Measurements from ENCODE around the gene KBTBD4.

GRCh38 chr11:47589977-47590861 is 11.4 kb upstream of the KBTBD4 start:
- no peak for TF ChIP-seq CTCF (conservative IDR thresholded peaks at IDR 0.05; ENCODE audit: low read depth, low read length)
- TF ChIP-seq EZH2 (IDR thresholded peaks at IDR 0.05; ENCODE audit: borderline replicate concordance, low read depth, low read length, poor library complexity, severe bottlenecking): no peak

Data from A673 (cell line).